PFSK-1 (cell line): ENCODE measurements around the gene TUBA4A.

Source experiments
- POLR2AphosphoS5 ChIP-seq: IDR thresholded peaks from 2 replicates; pipeline ENCODE4 v1.6.1; 2012; ENCODE audit warnings: low read depth, mild to moderate bottlenecking, control low read depth, low read length, moderate library complexity
- REST ChIP-seq, 2 experiments: IDR thresholded peaks; 2 replicates each; pipeline versions ENCODE4 v1.6.1 to v1.8.0; 2011 to 2012; ENCODE audit warnings: low read depth in 2 of 2, low read length in 2 of 2, control low read depth in 1 of 2, inconsistent platforms in 1 of 2, mild to moderate bottlenecking in 1 of 2, moderate library complexity in 1 of 2; ENCODE audit not compliant: insufficient read depth in 1 of 2
- SIN3A ChIP-seq: IDR thresholded peaks from 2 replicates; pipeline ENCODE4 v1.6.1; 2012; ENCODE audit warnings: mild to moderate bottlenecking, low read length, moderate library complexity, borderline replicate concordance; ENCODE audit not compliant: insufficient read depth

- TF ChIP-seq SIN3A: no peak
- TF ChIP-seq POLR2AphosphoS5: no peak
- TF ChIP-seq REST (IDR thresholded peaks at IDR 0.05; ENCODE audit: insufficient read depth in 1 of 2, low read depth in 2 of 2, low read length in 2 of 2): no peak
Observed at GRCh38 chr2:219205165-219205538, 48.6 kb downstream of the TUBA4A start.
